WTC11 (cell line): ENCODE results near the gene ARHGEF18. TPM values are rescaled to one million over a fixed set of nuclear protein-coding genes. Genes with fewer than 3 reads are reported as not detected.
A peak's percentile ranks its signal among the peaks of the same experiment; 100 is the strongest.

Experiments used
- ATAC-seq: fragments of 200-7000 bp; cut with Tn5 transposase; 2 replicates; pipeline ENCODE4 v1.10.0; 2021; ENCODE audit warnings: mild to moderate bottlenecking, moderate library complexity
- CTCF ChIA-PET: fragments of 300-600 bp; sonication (Branson Sonifier 250); formaldehyde crosslinking; loops from one replicate; lab custom pipeline; 2021; ENCODE audit warnings: antibody characterized with exemption; lab: Charles Lee
- POLR2A ChIA-PET: fragments of 350-600 bp; sonication (Branson Sonifier 250); formaldehyde crosslinking; loops from one replicate; lab custom pipeline; 2021; ENCODE audit warnings: antibody characterized with exemption; lab: Charles Lee
- DNase-seq: peaks from one replicate; pipeline ENCODE4 v3.0.0; 2021; ENCODE audit warnings: low spot score
- H3K27ac Mint-ChIP-seq: 2 replicates; pipeline ENCODE4 v1.8.0; 2021; ENCODE audit warnings: mixed read lengths
- H3K27me3 Mint-ChIP-seq: 2 replicates; pipeline ENCODE4 v1.8.0; 2021; ENCODE audit warnings: low read depth, mild to moderate bottlenecking, moderate library complexity, mixed read lengths
- H3K36me3 Mint-ChIP-seq: 2 replicates; pipeline ENCODE4 v1.8.0; 2021; ENCODE audit warnings: mixed read lengths
- H3K4me1 Mint-ChIP-seq: 2 replicates; pipeline ENCODE4 v1.8.0; 2022; ENCODE audit warnings: mixed read lengths
- H3K4me3 Mint-ChIP-seq: 2 replicates; pipeline ENCODE4 v1.8.0; 2021; ENCODE audit warnings: mild to moderate bottlenecking, moderate library complexity, mixed read lengths
- H3K9me3 Mint-ChIP-seq: 2 replicates; pipeline ENCODE4 v1.8.0; 2021; ENCODE audit warnings: mixed read lengths
- ESRRA ChIP-seq: sonication (generic); formaldehyde crosslinking; IDR thresholded peaks from 2 replicates; pipeline ENCODE4 v1.8.1; 2022; ENCODE audit warnings: mild to moderate bottlenecking, missing genetic modification reagents, borderline replicate concordance
- GTF2I ChIP-seq: fragments of 250-450 bp; sonication (Bioruptor Pico); conservative IDR thresholded peaks from 2 replicates; pipeline ENCODE4 v1.4.0; 2021; ENCODE audit warnings: mild to moderate bottlenecking
- HMGA2 ChIP-seq: fragments of 250-450 bp; sonication (Bioruptor Pico); IDR thresholded peaks from 2 replicates; pipeline ENCODE4 v1.4.0; 2021; ENCODE audit warnings: mild to moderate bottlenecking, moderate library complexity
- IRF2 ChIP-seq: sonication (generic); formaldehyde crosslinking; IDR thresholded peaks from 2 replicates; pipeline ENCODE4 v1.8.0; 2022; ENCODE audit warnings: low read depth, missing genetic modification reagents, borderline replicate concordance
- NR3C1 ChIP-seq: sonication (generic); formaldehyde crosslinking; conservative IDR thresholded peaks from 2 replicates; pipeline ENCODE4 v1.8.1; 2023; ENCODE audit warnings: low read depth, mild to moderate bottlenecking, missing genetic modification reagents
- TCF7 ChIP-seq: sonication (generic); formaldehyde crosslinking; IDR thresholded peaks from 2 replicates; pipeline ENCODE4 v1.8.0; 2022; ENCODE audit warnings: mild to moderate bottlenecking, low read depth, missing genetic modification reagents, moderate library complexity
- ZNF396 ChIP-seq: fragments of 250-450 bp; sonication (Bioruptor Pico); IDR thresholded peaks from 2 replicates; pipeline ENCODE4 v1.8.0; 2021; ENCODE audit warnings: mild to moderate bottlenecking, moderate library complexity, borderline replicate concordance
- total RNA-seq: library from RNA; stranded (reverse); gene quantifications from 3 replicates; pipeline ENCODE4 v1.2.3, GENCODE V29; 2021
- TF ChIP-seq, protein P1 (sequence below): sonication (generic); formaldehyde crosslinking; IDR thresholded peaks from 2 replicates; pipeline ENCODE4 v1.8.1; 2023; ENCODE audit warnings: mild to moderate bottlenecking, missing genetic modification reagents
- TF ChIP-seq, protein P2 (sequence below): sonication (generic); formaldehyde crosslinking; IDR thresholded peaks from 2 replicates; pipeline ENCODE4 v1.8.1; 2022; ENCODE audit warnings: low read depth, missing genetic modification reagents, borderline replicate concordance
- TF ChIP-seq, protein P3 (sequence below): fragments of 200-600 bp; IDR thresholded peaks from 2 replicates; pipeline ENCODE4 v1.8.0; 2022; ENCODE audit warnings: antibody characterized with exemption
- TF ChIP-seq, protein P4 (sequence below): fragments of 250-450 bp; sonication (Bioruptor Pico); IDR thresholded peaks from 2 replicates; pipeline ENCODE4 v1.9.0; 2021; ENCODE audit warnings: moderate library complexity, mild to moderate bottlenecking, inconsistent platforms, borderline replicate concordance
- TF ChIP-seq, protein P5 (sequence below): sonication (generic); formaldehyde crosslinking; IDR thresholded peaks from 2 replicates; pipeline ENCODE4 v1.8.1; 2022; ENCODE audit warnings: missing genetic modification reagents, borderline replicate concordance

The ARHGEF18 gene
- total RNA-seq, 1 experiment from 2014 or later, result 56.1 TPM

DNA sequence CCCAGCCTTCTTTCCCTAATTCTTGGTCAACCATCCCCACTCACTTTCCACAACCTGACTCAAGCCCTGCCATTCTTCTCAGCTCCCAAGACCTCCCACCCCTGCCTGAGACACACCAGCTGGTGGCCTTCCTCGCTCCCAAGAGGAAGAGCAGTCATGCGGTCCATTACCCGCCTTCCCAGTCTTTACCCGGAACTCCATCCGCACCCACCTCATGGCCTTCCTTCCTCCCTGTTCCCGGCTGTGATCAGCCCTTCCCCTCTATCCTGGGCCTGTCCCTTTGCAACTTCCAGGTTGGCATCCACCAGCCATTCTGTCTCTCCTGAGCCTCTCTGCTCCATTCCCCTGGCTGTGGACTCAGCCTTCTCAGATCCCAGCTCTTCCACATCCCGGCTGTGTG is 35.9 kb upstream of the ARHGEF18 start:
- TF ChIP-seq TCF7, result no peak
- TF ChIP-seq, protein P1, sequence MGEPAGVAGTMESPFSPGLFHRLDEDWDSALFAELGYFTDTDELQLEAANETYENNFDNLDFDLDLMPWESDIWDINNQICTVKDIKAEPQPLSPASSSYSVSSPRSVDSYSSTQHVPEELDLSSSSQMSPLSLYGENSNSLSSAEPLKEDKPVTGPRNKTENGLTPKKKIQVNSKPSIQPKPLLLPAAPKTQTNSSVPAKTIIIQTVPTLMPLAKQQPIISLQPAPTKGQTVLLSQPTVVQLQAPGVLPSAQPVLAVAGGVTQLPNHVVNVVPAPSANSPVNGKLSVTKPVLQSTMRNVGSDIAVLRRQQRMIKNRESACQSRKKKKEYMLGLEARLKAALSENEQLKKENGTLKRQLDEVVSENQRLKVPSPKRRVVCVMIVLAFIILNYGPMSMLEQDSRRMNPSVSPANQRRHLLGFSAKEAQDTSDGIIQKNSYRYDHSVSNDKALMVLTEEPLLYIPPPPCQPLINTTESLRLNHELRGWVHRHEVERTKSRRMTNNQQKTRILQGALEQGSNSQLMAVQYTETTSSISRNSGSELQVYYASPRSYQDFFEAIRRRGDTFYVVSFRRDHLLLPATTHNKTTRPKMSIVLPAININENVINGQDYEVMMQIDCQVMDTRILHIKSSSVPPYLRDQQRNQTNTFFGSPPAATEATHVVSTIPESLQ (CRISPR knock-in tag), result no peak
- peaks cover 3% of the 10 kb centered on the region; the same call in 1 of the 2 replicates for H3K27me3 Mint-ChIP-seq
- no peaks in the 10 kb centered on the region for H3K4me1 Mint-ChIP-seq
- H3K4me3 Mint-ChIP-seq, result no peak overlapping the region
- POLR2A ChIA-PET, result no interaction called here
- no peaks in the 10 kb centered on the region for H3K36me3 Mint-ChIP-seq
- peaks cover 7% of the 10 kb centered on the region for H3K9me3 Mint-ChIP-seq
- DNase-seq (no peak), ATAC-seq (no peak)
- CTCF ChIA-PET, result no interaction called here
- no peak overlapping the region for H3K27ac Mint-ChIP-seq

DNA sequence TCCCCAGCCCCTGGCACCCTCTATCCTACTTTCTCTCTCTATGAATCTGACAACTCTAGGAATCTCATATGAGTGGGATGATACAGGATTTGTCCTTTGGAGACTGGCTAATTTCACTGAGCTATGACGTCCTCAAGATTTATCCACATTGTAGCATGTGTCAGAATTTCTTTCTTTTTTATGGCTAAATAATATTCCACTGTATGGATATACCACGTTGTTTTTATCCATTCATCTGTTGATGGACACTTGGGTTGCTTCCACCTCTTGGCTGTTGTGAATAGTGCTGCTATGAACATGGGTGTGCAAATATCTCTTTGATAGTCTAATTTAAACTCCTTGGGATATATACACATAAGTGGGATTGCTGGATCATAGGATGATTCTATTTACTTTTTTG is 30.6 kb upstream of the ARHGEF18 start:
- Mint-ChIP-seq H3K4me3 (no peak overlapping the region), H3K9me3 (peaks cover 14% of the 10 kb centered on the region), H3K27me3 (no peaks in the 10 kb centered on the region; the same call in 1 of the 2 replicates)

DNA sequence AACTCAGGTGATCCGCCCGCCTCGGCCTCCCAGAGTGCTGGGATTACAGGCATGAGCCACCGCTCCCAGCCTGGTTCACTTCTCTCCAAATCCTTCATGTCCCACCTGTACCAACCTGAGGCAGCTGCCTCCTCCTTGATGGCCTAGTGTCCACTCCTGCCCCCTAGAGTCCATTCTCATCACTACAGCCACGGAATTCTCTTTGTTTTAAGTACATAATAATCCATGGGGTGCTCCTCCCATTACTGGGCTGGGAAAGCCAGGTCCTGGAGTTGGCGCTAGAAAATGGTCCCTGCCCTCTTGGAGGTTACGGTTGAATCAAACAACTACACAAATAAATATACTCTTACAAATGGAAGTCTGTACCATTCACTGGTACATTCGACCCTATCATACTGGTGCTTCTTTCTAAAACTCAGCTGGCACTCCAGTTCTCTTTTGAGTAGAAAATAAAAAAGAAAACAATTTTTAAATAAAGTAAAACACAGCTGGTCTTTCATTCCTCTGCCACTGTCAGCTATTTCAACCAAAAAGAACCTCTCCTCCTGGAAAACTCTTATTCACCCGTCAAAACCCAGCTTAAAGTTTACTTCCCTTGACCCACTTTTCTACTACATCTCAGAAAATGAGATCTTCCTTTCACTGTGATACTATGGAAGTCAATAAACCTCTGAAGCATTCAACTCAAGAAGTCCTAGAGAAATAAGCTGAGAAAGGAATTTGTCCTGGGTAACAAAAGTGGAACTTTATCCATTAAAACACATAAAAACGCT is 22.4 kb upstream of the ARHGEF18 start:
- no peak overlapping the region for H3K4me3 Mint-ChIP-seq
- no peaks in the 10 kb centered on the region for H3K36me3 Mint-ChIP-seq
- ChIA-PET POLR2A (interaction anchor here (0.6 kb wide), 1 partner anchor 186 kb away, joined by 3 read pairs; no protein-coding TSS in a partner anchor), CTCF (interaction anchor here (0.5 to 1.8 kb wide), 22 partner anchors 9 to 227 kb away, joined by 3 to 12 read pairs (median 4); a partner anchor contains a TSS)
- H3K27ac Mint-ChIP-seq, result no peak overlapping the region
- peaks cover 5% of the 10 kb centered on the region; the same call in 1 of the 2 replicates for H3K27me3 Mint-ChIP-seq
- ATAC-seq (peak; percentile 86), DNase-seq (peak; percentile 80)
- no peaks in the 10 kb centered on the region for H3K4me1 Mint-ChIP-seq
- H3K9me3 Mint-ChIP-seq, result peaks cover 16% of the 10 kb centered on the region
- TF ChIP-seq, protein P2, sequence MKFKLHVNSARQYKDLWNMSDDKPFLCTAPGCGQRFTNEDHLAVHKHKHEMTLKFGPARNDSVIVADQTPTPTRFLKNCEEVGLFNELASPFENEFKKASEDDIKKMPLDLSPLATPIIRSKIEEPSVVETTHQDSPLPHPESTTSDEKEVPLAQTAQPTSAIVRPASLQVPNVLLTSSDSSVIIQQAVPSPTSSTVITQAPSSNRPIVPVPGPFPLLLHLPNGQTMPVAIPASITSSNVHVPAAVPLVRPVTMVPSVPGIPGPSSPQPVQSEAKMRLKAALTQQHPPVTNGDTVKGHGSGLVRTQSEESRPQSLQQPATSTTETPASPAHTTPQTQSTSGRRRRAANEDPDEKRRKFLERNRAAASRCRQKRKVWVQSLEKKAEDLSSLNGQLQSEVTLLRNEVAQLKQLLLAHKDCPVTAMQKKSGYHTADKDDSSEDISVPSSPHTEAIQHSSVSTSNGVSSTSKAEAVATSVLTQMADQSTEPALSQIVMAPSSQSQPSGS (CRISPR knock-in tag), result no peak
- TF ChIP-seq NR3C1 (CRISPR knock-in tag), result no peak
- TF ChIP-seq, protein P3, sequence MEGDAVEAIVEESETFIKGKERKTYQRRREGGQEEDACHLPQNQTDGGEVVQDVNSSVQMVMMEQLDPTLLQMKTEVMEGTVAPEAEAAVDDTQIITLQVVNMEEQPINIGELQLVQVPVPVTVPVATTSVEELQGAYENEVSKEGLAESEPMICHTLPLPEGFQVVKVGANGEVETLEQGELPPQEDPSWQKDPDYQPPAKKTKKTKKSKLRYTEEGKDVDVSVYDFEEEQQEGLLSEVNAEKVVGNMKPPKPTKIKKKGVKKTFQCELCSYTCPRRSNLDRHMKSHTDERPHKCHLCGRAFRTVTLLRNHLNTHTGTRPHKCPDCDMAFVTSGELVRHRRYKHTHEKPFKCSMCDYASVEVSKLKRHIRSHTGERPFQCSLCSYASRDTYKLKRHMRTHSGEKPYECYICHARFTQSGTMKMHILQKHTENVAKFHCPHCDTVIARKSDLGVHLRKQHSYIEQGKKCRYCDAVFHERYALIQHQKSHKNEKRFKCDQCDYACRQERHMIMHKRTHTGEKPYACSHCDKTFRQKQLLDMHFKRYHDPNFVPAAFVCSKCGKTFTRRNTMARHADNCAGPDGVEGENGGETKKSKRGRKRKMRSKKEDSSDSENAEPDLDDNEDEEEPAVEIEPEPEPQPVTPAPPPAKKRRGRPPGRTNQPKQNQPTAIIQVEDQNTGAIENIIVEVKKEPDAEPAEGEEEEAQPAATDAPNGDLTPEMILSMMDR, result peak; percentile 54

More for the DNA sequence above, 30.6 kb upstream of the ARHGEF18 start:
- DNase-seq (no peak), ATAC-seq (no peak)
- Mint-ChIP-seq H3K27ac (no peak overlapping the region), H3K4me1 (no peaks in the 10 kb centered on the region), H3K36me3 (peaks cover 5% of the 10 kb centered on the region)
- CTCF ChIA-PET, result no interaction called here
- POLR2A ChIA-PET, result no interaction called here
- TF ChIP-seq GTF2I (CRISPR knock-in tag) (peak; percentile 45; the same call in 1 of the 2 replicates), ESRRA (no peak)

DNA sequence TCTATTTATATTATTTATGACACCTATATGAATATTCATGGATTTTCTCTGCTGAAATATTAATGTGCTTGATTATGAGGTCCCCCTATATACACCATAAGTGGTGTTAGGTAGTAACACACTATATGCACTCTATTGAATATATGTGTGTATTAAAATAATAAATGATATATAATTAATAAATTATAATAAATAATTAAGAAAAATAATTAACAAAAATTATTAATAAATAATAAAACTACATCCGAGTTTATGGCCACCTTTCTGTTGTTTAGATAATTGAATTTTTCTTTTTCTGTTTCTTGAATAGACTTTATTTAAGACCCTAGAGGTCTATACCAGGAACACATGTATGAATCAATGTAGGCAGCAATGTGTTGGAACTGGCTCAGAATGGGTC is 20.9 kb upstream of the ARHGEF18 start:
- ATAC-seq, result no peak
- peaks cover 5% of the 10 kb centered on the region; the same call in 1 of the 2 replicates for H3K27me3 Mint-ChIP-seq
- no peaks in the 10 kb centered on the region for H3K4me1 Mint-ChIP-seq
- H3K4me3 Mint-ChIP-seq, result no peak overlapping the region
- POLR2A ChIA-PET, result interaction anchor here (0.7 kb wide), 1 partner anchor 185 kb away, joined by 3 read pairs; no protein-coding TSS in a partner anchor
- TF ChIP-seq IRF2 (no peak), ZNF396 (no peak), HMGA2 (CRISPR knock-in tag) (peak; percentile 95)
- TF ChIP-seq, protein P4, sequence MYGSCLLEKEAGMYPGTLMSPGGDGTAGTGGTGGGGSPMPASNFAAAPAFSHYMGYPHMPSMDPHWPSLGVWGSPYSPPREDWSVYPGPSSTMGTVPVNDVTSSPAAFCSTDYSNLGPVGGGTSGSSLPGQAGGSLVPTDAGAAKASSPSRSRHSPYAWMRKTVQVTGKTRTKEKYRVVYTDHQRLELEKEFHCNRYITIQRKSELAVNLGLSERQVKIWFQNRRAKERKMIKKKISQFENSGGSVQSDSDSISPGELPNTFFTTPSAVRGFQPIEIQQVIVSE (CRISPR knock-in tag), result no peak
- TF ChIP-seq, protein P5, sequence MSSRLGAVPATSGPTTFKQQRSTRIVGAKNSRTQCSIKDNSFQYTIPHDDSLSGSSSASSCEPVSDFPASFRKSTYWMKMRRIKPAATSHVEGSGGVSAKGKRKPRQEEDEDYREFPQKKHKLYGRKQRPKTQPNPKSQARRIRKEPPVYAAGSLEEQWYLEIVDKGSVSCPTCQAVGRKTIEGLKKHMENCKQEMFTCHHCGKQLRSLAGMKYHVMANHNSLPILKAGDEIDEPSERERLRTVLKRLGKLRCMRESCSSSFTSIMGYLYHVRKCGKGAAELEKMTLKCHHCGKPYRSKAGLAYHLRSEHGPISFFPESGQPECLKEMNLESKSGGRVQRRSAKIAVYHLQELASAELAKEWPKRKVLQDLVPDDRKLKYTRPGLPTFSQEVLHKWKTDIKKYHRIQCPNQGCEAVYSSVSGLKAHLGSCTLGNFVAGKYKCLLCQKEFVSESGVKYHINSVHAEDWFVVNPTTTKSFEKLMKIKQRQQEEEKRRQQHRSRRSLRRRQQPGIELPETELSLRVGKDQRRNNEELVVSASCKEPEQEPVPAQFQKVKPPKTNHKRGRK (CRISPR knock-in tag), result no peak
- CTCF ChIA-PET, result no interaction called here
- no peak overlapping the region for H3K27ac Mint-ChIP-seq
- peaks cover 16% of the 10 kb centered on the region for H3K9me3 Mint-ChIP-seq
- H3K36me3 Mint-ChIP-seq, result no peaks in the 10 kb centered on the region
- DNase-seq, result no peak
